Activated CD4-positive, CD25-positive, alpha-beta regulatory T cell treated with anti-CD3 and anti-CD28 coated beads, Interleukin-2, amount 50 U/mL, for 72 hours (primary cell): ENCODE measurements around the gene RABGAP1L.
"Not testable (repeated sequence)": the region's sequence is repeated elsewhere in the genome, so short reads cannot be mapped to it uniquely, and the experiment has no call there.

ENCODE experiments used
- DNase-seq: peaks from one replicate; pipeline ENCODE4 v3.0.0; 2021

RABGAP1L gene

GRCh38 chr1:174786760-174787159, 627.4 kb downstream of the RABGAP1L start:
- no peak for DNase-seq

GRCh38 chr1:174788981-174789380, 629.7 kb downstream of the RABGAP1L start:
- DNase-seq: no peak

- DNase-seq: no peak
These were observed 630.1 kb downstream of the RABGAP1L start for GRCh38 chr1:174789399-174789798.

- DNase-seq: no peak
These were observed 632.5 kb downstream of the RABGAP1L start for GRCh38 chr1:174791863-174792262.

- DNase-seq: no peak
These were observed 635.5 kb downstream of the RABGAP1L start for GRCh38 chr1:174794861-174795260.

- no peak for DNase-seq
These were observed 636.5 kb downstream of the RABGAP1L start for GRCh38 chr1:174795806-174796205.

GRCh38 chr1:174797398-174797797, 638.1 kb downstream of the RABGAP1L start:
- no peak for DNase-seq

GRCh38 chr1:174799136-174799479, 639.8 kb downstream of the RABGAP1L start:
- no peak for DNase-seq

- DNase-seq: no peak
These were observed 641.0 kb downstream of the RABGAP1L start for GRCh38 chr1:174800216-174800851.

GRCh38 chr1:174800876-174801275, 641.6 kb downstream of the RABGAP1L start:
- DNase-seq: no peak

- no peak for DNase-seq
These were observed 650.5 kb downstream of the RABGAP1L start for GRCh38 chr1:174809755-174810280.

GRCh38 chr1:174812016-174812415, 652.7 kb downstream of the RABGAP1L start:
- no peak for DNase-seq

- no peak for DNase-seq
These were observed 653.3 kb downstream of the RABGAP1L start for GRCh38 chr1:174812656-174813055.

- DNase-seq: no peak
These were observed 655.7 kb downstream of the RABGAP1L start for GRCh38 chr1:174815036-174815435.

- DNase-seq: no peak
These were observed 656.2 kb downstream of the RABGAP1L start for GRCh38 chr1:174815474-174815908.

GRCh38 chr1:174816621-174817020, 657.3 kb downstream of the RABGAP1L start:
- not testable (repeated sequence) for DNase-seq

- DNase-seq: no peak
These were observed 658.8 kb downstream of the RABGAP1L start for GRCh38 chr1:174818014-174818616.

- DNase-seq: no peak
These were observed 659.6 kb downstream of the RABGAP1L start for GRCh38 chr1:174818951-174819350.

- DNase-seq: no peak
These were observed 660.3 kb downstream of the RABGAP1L start for GRCh38 chr1:174819596-174819995.

GRCh38 chr1:174825127-174825526, 665.8 kb downstream of the RABGAP1L start:
- no peak for DNase-seq

- DNase-seq: no peak
These were observed 666.5 kb downstream of the RABGAP1L start for GRCh38 chr1:174825806-174826205.

GRCh38 chr1:174828264-174828663, 668.9 kb downstream of the RABGAP1L start:
- no peak for DNase-seq

GRCh38 chr1:174829990-174830389, 670.7 kb downstream of the RABGAP1L start:
- no peak for DNase-seq

- no peak for DNase-seq
These were observed 677.2 kb downstream of the RABGAP1L start for GRCh38 chr1:174836543-174836942.

GRCh38 chr1:174837386-174837785, 678.1 kb downstream of the RABGAP1L start:
- no peak for DNase-seq
